Suppressor macrophage treated with lipopolysaccharide for 1 hour (primary cell): Measurements from ENCODE around the gene SEMA6D.

Experiments used
- DNase-seq, 3 donors: peaks; one replicate each; pipeline ENCODE4 v3.0.0-alpha.2; 2020 to 2022

Gene SEMA6D

DNA sequence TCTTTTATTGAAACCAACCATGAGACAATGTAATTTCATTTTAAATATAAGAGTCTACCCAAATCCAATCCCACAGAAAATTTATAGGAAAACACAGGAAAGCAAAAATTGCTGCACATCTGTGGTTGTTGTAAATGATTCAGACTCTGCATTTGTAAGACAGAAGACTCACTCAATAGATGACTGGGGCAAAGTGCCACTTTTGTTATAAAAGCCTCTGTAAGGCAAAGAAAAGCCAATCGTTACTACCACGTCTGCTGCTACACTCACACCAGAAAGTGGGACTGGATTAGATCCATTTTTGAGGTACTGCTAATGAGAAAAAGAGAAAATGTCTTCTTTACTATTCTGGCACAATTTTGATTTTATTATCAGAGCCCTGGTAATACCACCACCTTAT lies 74.9 kb downstream of the SEMA6D start:
- no peak for DNase-seq

DNA sequence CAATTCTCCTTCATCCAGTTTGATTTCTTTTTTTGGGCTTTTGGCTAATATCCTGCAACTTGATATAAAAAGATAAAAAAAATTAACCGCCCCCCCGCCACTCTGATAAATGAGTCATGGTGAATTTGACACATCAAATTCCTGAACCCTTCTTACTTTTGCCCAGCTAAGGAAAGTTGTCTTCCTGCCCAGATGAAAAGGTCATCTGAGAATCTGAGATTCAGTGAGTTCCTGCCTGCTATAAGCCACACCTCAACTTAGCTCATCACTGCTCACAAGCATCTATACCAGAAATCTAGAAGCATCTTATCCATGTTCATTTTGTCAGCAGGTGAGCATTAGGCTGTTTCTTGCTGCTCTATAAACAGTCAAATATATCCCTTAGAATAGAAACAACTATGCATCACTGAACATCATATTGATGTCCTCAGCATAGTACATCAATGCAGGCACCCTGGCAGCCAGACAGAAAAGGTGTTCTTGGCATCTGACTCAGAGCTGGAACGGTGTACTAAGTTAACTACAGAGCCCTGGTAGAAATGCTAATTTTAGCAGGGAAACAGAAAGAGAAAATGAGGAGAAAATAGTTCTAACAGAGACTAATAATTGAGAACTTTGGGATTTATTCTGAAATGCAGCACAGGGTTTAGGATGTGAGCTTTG lies 77.1 kb downstream of the SEMA6D start:
- no peak for DNase-seq

DNA sequence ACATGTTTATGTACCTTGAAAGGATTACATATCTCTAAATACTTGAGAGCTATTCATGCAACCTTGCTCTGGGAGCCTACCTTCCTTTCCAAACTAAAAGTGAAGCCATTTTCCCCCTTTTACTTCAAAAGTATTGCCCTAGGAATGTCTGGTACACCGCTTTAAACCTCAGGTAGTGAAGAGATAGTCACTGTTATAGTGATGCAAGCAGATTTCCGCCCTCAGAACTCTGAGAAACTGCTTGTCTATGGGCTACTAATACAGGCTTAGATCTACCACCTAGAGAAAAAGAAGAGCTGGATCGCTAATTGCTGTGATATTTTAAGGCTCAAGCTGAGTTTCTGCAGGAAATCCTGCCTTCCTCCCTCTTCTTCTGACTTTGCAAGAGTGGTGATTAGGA lies 78.6 kb downstream of the SEMA6D start:
- no peak for DNase-seq

DNA sequence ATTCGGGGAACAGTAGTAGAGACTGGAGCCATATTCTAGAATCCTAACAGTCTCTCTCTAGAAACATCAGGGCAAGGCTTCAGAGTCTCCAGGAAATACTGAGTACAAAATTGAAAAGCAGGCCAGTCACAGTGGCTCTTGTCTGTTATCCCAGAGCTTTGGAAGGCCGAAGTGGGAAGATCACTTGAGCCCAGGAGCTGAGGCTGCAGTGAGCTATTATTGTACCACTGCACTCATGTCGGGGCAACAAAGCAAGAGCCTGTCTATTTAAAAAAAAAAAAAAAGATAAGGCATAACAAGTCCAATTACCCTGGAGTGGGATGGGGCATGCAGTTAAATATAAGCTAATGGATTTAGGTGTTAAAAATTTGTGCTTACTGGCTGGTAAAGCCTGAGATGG lies 79.0 kb downstream of the SEMA6D start:
- no peak for DNase-seq

DNA sequence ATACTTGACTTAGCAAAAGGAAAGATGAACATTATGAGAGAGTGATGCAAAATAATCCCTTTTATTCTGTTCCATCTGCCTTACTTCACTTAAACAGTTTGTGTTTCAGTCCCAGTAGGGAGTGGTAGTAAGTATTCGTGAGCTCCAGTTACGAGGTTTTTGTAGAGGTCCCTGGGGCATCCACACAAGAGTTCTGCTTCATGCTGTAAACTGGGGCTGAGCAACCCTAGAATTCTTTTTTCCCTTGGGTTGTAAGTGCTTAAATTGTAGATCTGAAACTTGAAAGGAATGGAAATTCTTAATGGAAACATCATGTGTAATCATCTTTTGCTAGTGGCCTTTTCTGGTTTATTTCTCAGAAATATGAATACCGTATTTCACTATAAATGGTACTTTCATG lies 79.5 kb downstream of the SEMA6D start:
- DNase-seq, result no peak

DNA sequence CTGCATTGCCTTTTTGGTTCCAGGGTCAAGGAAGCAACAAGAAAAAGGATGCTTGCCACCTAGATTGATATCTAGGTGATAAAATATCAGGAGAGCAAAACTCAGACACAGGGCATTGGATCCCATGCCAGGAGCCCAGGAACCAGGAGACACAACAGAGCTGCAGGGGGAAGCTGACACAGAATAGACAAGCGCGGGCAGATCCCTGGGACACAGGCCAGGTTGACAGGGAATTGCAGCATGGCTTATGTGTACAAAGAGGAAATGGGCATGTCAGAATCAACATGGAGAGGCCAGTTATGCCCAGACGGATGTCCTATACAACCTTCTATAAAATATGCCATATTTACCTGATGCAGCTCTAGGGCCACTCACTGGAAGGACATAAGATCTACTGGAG lies 84.2 kb downstream of the SEMA6D start:
- DNase-seq, result no peak

DNA sequence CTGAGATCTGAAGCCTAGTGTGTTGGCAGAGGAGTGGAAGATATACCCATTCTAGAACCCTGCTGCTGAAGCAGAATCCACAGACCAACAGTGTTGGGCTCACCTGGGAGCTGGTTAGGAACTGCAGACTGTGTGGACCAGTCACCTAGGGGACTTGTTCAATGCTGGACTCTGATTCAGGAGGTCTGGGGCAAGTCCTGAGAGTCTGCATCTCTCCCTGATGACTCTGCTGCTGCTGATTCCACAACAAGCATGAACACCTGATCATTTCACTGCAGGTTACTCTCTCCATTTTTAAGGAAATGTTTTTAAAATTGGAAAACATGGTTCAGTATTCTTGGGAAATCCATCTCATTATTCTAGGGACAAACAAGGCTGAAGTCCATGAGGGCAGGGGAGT lies 84.9 kb downstream of the SEMA6D start:
- DNase-seq, result no peak

DNA sequence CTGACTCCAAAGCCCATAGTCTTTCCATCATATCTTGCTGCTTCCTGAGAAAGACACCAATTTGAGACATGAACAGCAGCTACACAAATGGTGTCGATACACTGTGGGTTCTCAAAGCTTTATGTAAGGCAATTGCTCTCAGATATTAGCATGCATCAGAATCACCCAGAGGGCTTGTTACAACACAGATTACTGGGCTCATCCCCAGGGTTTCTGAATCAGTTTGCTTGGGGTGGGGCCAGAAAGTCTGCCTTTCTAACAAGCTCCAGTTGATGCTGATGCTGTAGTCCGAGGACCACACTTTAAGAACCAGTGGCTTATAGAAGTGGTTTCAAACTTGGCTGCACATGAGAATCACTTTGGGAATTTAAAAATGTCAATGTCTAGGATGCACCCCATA lies 86.5 kb downstream of the SEMA6D start:
- DNase-seq, result no peak

DNA sequence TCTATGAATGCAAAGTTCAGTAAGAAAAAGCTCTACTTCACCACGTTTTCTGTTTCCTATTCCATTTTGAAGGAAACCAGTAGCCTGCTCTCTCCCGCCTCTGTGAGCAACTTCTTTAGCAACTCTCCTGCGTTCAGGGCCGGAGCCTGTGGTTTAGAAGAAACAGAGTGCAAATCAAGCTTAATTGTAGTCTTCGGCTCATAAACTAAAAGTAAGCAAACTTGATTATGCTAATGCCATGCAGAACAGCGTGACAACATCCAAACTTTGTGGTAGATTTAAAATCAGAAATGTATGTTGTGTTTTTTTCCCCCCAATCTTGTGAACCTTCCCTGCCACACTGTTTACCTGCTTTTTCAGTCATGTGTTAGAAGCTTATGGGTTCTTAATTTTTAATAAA lies 87.4 kb downstream of the SEMA6D start:
- DNase-seq, result no peak

DNA sequence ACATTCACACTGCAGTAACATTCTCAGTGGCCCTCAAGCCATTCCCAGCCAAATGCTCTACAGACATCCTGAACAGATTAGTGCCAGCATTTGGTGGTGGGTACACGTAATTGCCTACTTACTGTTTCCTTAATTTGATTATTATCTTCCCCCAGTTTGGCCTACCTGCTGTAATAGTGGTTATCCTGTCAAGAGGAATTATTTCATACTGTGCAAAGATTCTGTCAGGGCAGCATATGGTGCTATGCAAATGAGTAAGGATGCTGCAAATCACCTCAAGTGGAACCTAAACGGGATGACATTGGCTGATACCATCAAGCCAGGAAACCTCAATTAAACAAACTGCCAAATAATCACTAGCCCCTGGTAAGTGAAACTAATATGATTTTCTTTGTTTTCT lies 88.7 kb downstream of the SEMA6D start:
- no peak for DNase-seq

DNA sequence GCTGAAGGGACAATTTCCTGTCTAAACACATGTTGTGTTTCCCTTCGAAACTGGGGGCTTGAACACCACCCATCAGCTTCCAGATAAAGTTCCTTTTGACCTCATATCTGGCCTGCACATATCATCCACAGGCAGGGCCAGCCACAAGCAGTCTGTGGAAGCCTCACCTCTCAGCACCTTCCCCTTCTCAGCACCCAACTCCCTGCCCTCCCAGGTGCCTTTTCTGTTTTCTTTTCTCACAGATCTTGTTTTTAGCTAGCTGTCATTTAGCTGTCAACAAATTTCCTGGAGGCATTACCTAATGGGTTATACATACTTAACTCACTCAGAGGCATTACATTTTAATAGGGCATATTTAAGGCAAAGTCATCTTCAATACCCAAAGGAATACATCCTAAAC lies 93.9 kb downstream of the SEMA6D start:
- no peak for DNase-seq

DNA sequence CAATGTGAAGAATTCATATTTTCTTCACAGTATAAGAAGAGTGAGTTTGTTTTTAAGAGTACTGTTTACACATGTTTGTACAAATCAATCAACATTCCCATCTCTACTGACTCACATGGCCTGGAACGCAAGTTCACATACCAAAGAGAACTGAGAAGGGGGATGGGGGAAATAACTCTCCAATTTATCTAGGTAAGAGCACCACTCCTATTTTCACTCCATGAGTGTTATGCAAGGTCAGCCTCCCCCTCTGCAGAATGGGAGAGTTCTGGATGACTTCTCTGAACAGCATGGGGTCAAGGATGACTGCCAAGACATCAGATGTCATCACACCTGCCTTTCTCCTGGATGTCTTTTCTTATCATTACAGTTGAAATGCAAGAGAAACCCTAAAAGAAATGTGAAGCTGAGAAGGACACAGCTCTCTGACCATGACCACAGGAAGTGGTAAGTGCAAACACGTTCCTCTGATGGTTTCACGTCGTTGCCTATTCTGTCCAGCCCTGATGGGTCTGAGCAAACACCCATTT lies 95.2 kb downstream of the SEMA6D start:
- no peak for DNase-seq

DNA sequence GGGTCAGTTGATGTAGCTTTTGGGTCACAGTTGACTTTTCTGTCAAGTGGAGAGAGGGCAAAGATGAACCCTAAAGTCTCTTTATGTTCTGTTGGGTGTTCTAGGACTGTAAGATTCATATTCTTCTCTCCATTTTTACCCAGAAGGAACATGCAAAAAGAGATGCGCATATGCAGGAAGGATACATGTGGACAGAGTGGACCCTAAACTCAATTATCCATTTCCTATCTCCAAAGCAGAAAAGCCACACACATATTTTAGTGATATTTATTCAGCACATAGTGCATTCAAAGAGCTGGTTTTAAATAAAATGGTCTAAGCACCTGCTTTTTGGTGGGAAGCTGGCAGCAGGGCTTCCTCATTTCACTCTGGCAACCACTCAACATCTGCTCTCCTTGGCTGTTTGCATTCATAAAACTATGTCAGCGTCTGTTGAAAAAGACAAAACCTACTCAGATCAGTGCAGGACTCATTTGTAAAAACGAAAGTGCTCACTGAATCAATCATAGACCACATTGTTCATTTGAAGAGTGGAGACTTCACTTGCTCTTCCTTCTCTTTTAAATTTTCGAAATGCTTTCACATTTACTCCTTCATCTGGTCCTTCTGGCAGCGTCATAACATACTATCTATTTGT lies 96.6 kb downstream of the SEMA6D start:
- no peak for DNase-seq

DNA sequence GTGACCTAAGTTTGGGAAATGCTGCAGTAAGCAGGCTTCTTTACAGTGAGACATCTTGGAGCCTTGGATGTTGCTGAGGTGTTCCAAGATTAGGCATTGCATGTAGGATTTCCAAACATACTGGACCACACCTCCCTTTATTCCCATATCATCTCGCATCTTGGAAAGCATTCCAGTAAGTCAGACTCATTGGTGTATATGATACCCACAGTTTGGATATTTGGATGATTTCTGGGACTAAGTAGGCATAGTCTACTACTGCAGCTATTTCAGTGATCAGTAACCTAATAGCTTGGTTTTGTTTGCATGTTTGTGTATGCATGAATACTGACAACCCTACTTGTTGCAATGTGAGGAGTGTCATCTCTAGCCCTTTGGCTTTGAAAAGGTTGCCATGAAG lies 97.3 kb downstream of the SEMA6D start:
- no peak for DNase-seq

DNA sequence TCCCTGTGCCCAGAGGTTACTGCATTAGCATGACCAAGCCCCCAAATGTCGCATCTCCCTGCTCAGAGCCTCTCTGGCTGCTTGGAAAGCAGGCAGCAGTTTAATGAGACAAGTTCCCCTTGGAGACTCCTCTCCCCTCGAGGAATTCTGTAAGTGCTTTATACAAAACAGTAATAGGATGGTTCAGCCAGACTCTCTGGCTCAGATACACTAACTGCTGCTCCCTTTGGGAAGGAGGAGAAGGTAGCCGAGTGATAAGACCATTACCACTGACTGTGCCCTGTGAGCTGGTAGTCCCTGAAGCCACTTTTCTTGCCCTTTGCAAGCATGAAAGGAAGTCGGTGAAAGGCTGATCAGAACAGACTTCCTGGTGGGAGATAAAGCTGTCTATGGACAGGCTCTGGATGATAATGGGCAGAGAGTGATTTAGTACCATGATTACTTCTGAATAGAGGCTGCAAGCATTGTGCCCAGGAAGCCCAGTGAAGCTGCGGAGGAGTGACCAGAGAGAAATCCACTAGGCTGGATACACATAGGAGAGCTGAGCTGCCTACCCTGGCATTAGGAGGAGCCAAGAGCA lies 100.8 kb downstream of the SEMA6D start:
- no peak for DNase-seq

DNA sequence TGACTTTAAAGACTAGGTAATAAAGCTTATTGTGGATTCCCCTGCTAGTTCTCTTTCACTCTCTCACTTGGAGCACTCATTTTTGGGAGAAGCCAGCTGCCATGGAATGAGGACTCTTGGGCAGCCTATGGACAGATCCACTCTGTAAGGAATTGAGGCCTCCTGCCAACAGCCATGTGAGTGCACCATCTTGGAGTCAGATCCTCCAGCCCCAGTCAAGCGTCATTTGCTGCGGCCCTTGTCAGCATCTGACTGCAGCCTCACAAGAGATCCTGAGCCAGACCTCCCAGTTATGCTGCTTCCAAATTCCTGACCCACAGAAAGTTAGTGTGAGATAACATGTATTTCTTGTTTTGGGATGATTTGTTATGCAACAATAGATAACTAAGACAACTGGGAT lies 101.9 kb downstream of the SEMA6D start:
- DNase-seq, result no peak

DNA sequence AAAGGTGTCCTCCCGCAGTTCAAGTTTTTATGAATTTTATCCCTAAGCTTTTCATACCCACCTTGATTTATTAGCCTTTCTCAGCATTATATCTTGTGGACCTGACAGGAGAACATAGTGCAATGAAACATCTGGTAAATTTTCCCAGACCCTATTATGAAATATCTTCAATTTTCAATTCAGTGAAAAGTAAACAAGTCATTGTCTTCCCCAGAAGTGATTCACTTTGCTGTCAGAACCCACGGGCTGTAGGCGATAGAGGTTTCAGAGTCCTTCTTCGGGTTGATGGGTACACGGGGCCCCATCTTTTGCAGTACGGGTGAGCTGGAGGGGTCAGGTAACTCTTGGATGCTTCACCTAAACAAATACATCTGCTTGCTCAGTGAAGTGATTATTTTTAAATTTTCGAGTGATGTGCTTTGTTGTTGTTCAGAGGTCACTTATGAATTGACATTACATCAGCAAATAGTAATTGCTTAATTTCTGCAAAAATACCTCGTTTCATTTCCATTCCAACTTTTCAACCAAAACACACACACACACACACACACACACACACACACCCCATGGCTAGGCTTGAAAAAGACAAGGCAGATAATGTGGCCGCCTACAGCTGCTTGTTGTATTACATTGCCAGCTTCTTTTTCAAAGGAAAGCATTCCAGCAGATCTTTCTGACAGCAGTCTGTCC lies 102.9 kb downstream of the SEMA6D start:
- no peak for DNase-seq

DNA sequence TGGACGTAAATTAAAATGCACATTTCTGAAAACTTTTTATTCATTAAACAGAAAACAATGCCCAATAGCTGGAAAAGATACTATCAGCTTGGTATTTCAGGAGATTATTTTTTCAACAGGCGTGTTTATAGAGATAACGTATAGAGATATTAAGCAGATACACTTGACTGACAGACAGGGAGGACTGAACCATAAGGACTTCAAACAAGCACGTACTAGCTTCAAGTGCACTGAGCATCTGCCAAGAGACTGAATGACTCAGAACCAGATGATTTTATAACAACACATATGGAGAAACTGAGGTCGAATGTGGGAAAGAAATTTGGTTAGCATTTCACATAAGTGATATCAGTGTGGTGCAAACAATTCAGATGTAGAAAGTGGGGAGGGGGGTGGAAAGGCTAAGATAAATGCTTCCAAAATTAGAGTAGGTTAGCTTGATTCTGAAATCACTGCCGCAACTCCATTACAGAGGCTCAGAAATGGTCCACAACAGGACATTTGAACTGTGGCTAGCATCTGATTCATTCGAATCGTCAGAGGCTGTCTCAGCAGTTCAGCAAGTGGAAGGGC lies 103.5 kb downstream of the SEMA6D start:
- no peak for DNase-seq

DNA sequence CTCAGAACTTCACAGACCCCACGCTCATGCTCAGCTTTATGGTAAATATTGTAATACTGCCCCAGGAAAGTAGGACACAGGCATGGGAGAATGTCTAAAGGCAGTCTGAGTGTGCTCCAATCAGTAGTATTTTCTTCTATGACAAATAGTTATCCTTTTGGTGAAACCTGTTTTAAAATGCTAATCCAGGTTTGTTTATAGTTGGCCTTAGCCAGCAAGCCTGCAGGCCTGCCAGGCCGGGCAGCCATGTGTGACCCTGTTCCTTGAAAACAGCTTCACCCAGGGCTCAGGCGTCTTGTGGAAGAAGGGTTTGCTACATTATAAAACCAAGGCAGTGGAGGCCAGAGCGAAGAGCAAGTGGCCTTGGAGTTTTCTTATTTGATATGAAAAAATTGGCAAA lies 104.7 kb downstream of the SEMA6D start:
- no peak for DNase-seq
